NCI-H748 (cell line): Measurements from ENCODE around the gene METTL27.
"Not testable (repeated sequence)": the region's sequence is repeated elsewhere in the genome, so short reads cannot be mapped to it uniquely, and the experiment has no call there.

ENCODE experiments used
- DNase-seq: peaks from one replicate; lab custom pipeline; 2025; ENCODE audit not compliant: unreplicated experiment; lab: John Stamatoyannopoulos, UW

METTL27 gene

GRCh38 chr7:73822319-73823173, 19.8 kb downstream of the METTL27 start:
- peak; percentile 36 for DNase-seq

GRCh38 chr7:73821597-73822285, 20.6 kb downstream of the METTL27 start:
- DNase-seq, result not testable (repeated sequence)

GRCh38 chr7:73820013-73820412, 22.3 kb downstream of the METTL27 start:
- DNase-seq, result no peak

- no peak for DNase-seq
Measured at GRCh38 chr7:73817121-73817520, 25.2 kb downstream of the METTL27 start.

- DNase-seq, result no peak
Measured at GRCh38 chr7:73815436-73815835, 26.9 kb downstream of the METTL27 start.

GRCh38 chr7:73812996-73813395, 29.3 kb downstream of the METTL27 start:
- no peak for DNase-seq

- peak; percentile 80 for DNase-seq
Measured at GRCh38 chr7:73811760-73812168, 30.6 kb downstream of the METTL27 start.

- DNase-seq, result no peak
Measured at GRCh38 chr7:73810998-73811360, 31.3 kb downstream of the METTL27 start.

GRCh38 chr7:73809467-73809951, 32.8 kb downstream of the METTL27 start:
- no peak for DNase-seq

GRCh38 chr7:73802459-73802858, 39.9 kb downstream of the METTL27 start:
- no peak for DNase-seq

GRCh38 chr7:73801577-73801976, 40.7 kb downstream of the METTL27 start:
- DNase-seq, result no peak

GRCh38 chr7:73799282-73800141, 42.8 kb downstream of the METTL27 start:
- DNase-seq, result no peak

- not testable (repeated sequence) for DNase-seq
Measured at GRCh38 chr7:73797176-73797575, 45.1 kb downstream of the METTL27 start.

- not testable (repeated sequence) for DNase-seq
Measured at GRCh38 chr7:73796656-73797055, 45.7 kb downstream of the METTL27 start.

- DNase-seq, result not testable (repeated sequence)
Measured at GRCh38 chr7:73795188-73795587, 47.1 kb downstream of the METTL27 start.

- DNase-seq, result not testable (repeated sequence)
Measured at GRCh38 chr7:73791170-73791690, 51.1 kb downstream of the METTL27 start.

- DNase-seq, result no peak
Measured at GRCh38 chr7:73789051-73789450, 53.3 kb downstream of the METTL27 start.

- not testable (repeated sequence) for DNase-seq
Measured at GRCh38 chr7:73787786-73788048, 54.6 kb downstream of the METTL27 start.

GRCh38 chr7:73786588-73786987, 55.7 kb downstream of the METTL27 start:
- no peak for DNase-seq
